Measurements from ENCODE around the gene RAB1A. TPM values are rescaled to one million over a fixed set of nuclear protein-coding genes. Genes with fewer than 3 reads are reported as not detected.

RAB1A gene
- total and polyA plus RNA-seq, 2 of the 13 experiments (the other 11 are each of a cell fraction or from before 2014, with no cell fraction given): 206 to 226 TPM

DNA sequence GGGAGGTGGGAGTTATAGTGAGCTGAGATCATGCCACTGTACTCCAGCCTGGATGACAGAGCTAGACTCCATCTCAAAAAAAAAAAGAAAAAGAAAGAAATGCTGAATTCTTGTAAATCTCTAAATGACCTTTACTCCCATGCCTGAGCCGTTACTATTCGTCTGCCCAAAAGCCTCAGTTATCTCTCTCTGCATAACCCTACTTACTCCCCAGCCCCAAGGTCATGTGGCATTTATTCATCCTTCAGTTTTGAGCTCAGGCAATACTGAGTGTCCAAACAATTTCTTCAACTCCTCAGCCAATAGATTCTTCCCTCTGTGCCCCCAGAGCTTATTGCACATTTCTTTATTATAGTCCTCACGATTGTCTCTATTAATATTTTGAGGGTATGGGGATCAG, 28.8 kb downstream of the RAB1A start:
- 87% methylated on average over 3 of the region's 3 CpGs for WGBS (ENCODE audit: low lambda C conversion rate)
- no peaks in the 10 kb centered on the region for H3K9me3 ChIP-seq (ENCODE audit: low read length)
- H3K4me3 ChIP-seq (replicated peaks in 1 of 3; ENCODE audit: insufficient read depth in 1 of 3, low read depth in 2 of 3, low read length in 3 of 3): no peak overlapping the region
- CTCF ChIA-PET (ENCODE audit: low intra/inter-chr PET ratio, low total read pairs): no interaction called here
- H3K27me3 ChIP-seq (ENCODE audit: control insufficient read depth in 1 of 2, insufficient read depth in 2 of 2, low read length in 2 of 2): no peaks in the 10 kb centered on the region
- peaks cover 19% of the 10 kb centered on the region for H3K4me1 ChIP-seq (ENCODE audit: insufficient read depth, low read length)
- H3K4me2 ChIP-seq (ENCODE audit: low read depth, low read length): no peak overlapping the region
- peaks cover 26 to 82% of the 10 kb centered on the region in 2 experiments for H3K36me3 ChIP-seq (replicated peaks in 1 of 2; ENCODE audit: control insufficient read depth in 1 of 2, insufficient read depth in 2 of 2, low read length in 2 of 2)
- FAIRE-seq (no peak), ATAC-seq (peak; percentile 48; the same call in 1 of the 3 replicates), DNase-seq (ENCODE audit: low spot score) (no peak)
- H3K79me2 ChIP-seq (ENCODE audit: insufficient read depth, low read length): peaks cover 85% of the 10 kb centered on the region
- intact Hi-C loops (cut with micrococcal nuclease; ENCODE audit: unreplicated experiment): no loop called here
- POLR2A ChIA-PET: interaction anchor here (1.3 to 1.7 kb wide), 2 partner anchors 29 to 86 kb away, joined by 4 to 7 read pairs; partner anchors contain the start of gene RAB1A
- H3K9ac ChIP-seq (ENCODE audit: insufficient read depth, low read depth, low read length): no peak overlapping the region
- peaks cover 51% of the 10 kb centered on the region for H4K20me1 ChIP-seq (ENCODE audit: insufficient read depth, low read length)
- BruUV-seq (replicated peaks): TSS peak; percentile 24
- in situ Hi-C loops (cut with HindIII; ENCODE audit: extremely low pct_ligation_motif_present, low pct_unique_long_range_greater_than_20kb): no loop called here
- TF ChIP-seq HOXA3 (CRISPR knock-in tag; IDR thresholded peaks at IDR 0.05): no peak
- 0 out of 2 replicates have a peak, but pooled peaks have one; percentile 24 for TF ChIP-seq POLR2G (IDR thresholded peaks at IDR 0.05; ENCODE audit: low read depth, low read length)
- TF ChIP-seq SNAI1 (CRISPR knock-in tag; IDR thresholded peaks at IDR 0.05; ENCODE audit: borderline replicate concordance): no peak
- TF ChIP-seq RBM22 (optimal IDR thresholded peaks at IDR 0.05; ENCODE audit: low read length): peak; percentile 79
- no peak overlapping the region for H2AFZ ChIP-seq (ENCODE audit: low read length)
- no peak overlapping the region for H3K27ac ChIP-seq (ENCODE audit: extremely low read length, insufficient read depth, low read length)

DNA sequence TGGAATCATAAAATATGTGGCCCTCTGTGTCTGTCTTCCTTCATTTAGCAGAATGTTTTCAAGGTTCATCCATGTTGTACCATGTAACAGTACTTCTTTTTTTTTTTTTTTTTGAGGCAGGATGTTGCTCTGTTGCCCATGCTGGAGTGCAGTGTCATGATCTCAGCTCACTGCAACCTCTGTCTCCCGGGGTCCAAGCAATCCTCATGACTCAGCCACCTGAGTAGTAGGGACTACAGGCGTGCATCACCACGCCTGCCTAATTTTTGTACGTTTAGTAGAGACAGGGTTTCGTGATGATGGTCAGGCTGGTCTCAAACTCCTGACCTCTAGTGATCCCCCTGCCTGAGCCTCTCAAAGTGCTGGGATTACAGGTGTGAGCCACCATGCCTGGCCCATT, 31.2 kb downstream of the RAB1A start:
- ChIA-PET CTCF (ENCODE audit: low intra/inter-chr PET ratio, low total read pairs) (no interaction called here), POLR2A (no interaction called here)
- peaks cover 29 to 86% of the 10 kb centered on the region in 2 experiments for H3K36me3 ChIP-seq (replicated peaks in 1 of 2; ENCODE audit: control insufficient read depth in 1 of 2, insufficient read depth in 2 of 2, low read length in 2 of 2)

More for the DNA sequence above, 31.2 kb downstream of the RAB1A start:
- intact Hi-C loops (cut with micrococcal nuclease; ENCODE audit: unreplicated experiment): loop anchor here (5.0 kb wide), 1 partner anchor 34 kb away; the partner anchor contains the start of gene RAB1A
- WGBS (ENCODE audit: low lambda C conversion rate): 85% methylated on average over 5 of the region's 5 CpGs
- Histone ChIP-seq H3K27ac (ENCODE audit: extremely low read length, insufficient read depth, low read length) (no peak overlapping the region), H3K9ac (ENCODE audit: insufficient read depth, low read depth, low read length) (no peak overlapping the region), H2AFZ (ENCODE audit: low read length) (no peak overlapping the region), H4K20me1 (ENCODE audit: insufficient read depth, low read length) (peaks cover 35% of the 10 kb centered on the region), H3K79me2 (ENCODE audit: insufficient read depth, low read length) (peaks cover 76% of the 10 kb centered on the region), H3K4me2 (ENCODE audit: low read depth, low read length) (no peak overlapping the region), H3K27me3 (ENCODE audit: control insufficient read depth in 1 of 2, insufficient read depth in 2 of 2, low read length in 2 of 2) (no peaks in the 10 kb centered on the region), H3K4me3 (replicated peaks in 1 of 3; ENCODE audit: insufficient read depth in 1 of 3, low read depth in 2 of 3, low read length in 3 of 3) (no peak overlapping the region), H3K4me1 (ENCODE audit: insufficient read depth, low read length) (peaks cover 19% of the 10 kb centered on the region), H3K9me3 (ENCODE audit: low read length) (no peaks in the 10 kb centered on the region)
- BruUV-seq (replicated peaks): no TSS peak
- in situ Hi-C loops (cut with HindIII; ENCODE audit: extremely low pct_ligation_motif_present, low pct_unique_long_range_greater_than_20kb): no loop called here
- DNase-seq (ENCODE audit: low spot score) (no peak), FAIRE-seq (no peak), ATAC-seq (no peak; the same call in 2 of the 3 replicates)
- 0 out of 2 replicates have a peak, but pooled peaks have one; percentile 25 for TF ChIP-seq POLR2AphosphoS2 (IDR thresholded peaks at IDR 0.05; ENCODE audit: low read depth, low read length)
- peak; percentile 35 for TF ChIP-seq RBM22 (optimal IDR thresholded peaks at IDR 0.05; ENCODE audit: low read length)
- TF ChIP-seq ZNF720 (CRISPR knock-in tag; IDR thresholded peaks at IDR 0.05): no peak
- TF ChIP-seq ZFYVE20 (CRISPR knock-in tag; IDR thresholded peaks at IDR 0.05; ENCODE audit: borderline replicate concordance, low read depth): no peak
- TF ChIP-seq, protein P1, sequence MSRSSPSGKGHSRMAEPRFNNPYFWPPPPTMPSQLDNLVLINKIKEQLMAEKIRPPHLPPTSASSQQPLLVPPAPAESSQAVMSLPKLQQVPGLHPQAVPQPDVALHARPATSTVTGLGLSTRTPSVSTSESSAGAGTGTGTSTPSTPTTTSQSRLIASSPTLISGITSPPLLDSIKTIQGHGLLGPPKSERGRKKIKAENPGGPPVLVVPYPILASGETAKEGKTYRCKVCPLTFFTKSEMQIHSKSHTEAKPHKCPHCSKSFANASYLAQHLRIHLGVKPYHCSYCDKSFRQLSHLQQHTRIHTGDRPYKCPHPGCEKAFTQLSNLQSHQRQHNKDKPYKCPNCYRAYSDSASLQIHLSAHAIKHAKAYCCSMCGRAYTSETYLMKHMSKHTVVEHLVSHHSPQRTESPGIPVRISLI (CRISPR knock-in tag; IDR thresholded peaks at IDR 0.05; ENCODE audit: borderline replicate concordance): peak; percentile 31; the same call in 1 of the 2 replicates
